PC-9 (cell line): Measurements from ENCODE around the gene SLCO4A1. TPM values are rescaled to one million over a fixed set of nuclear protein-coding genes. Genes with fewer than 3 reads are reported as not detected.

Experiments
- BruUV-seq: library from RNA; stranded (reverse); fragments of 400-500 nt; replicated peaks from 2 replicates; lab custom pipeline; 2021; lab: Mats Ljungman, UMichigan
- CTCF ChIA-PET: fragments of 300-600 bp; sonication (Branson Sonifier 250); formaldehyde crosslinking; loops from one replicate; lab custom pipeline; 2022; ENCODE audit warnings: antibody characterized with exemption; lab: Charles Lee
- POLR2A ChIA-PET: fragments of 300-600 bp; sonication (Branson Sonifier 250); formaldehyde crosslinking; loops from one replicate; lab custom pipeline; 2022; ENCODE audit warnings: antibody characterized with exemption; ENCODE audit not compliant: unreplicated experiment; lab: Charles Lee
- DNase-seq, 2 experiments: peaks; one replicate each; pipeline versions ENCODE4 v3.0.0 to v3.0.0-alpha.2; 2015 to 2022; ENCODE audit warnings: mixed read lengths in 1 of 2
- H2AFZ ChIP-seq: fragments of 200-600 bp; sonication (generic); 2 replicates; pipeline ENCODE4 v1.8.1; 2017; ENCODE audit warnings: antibody characterized with exemption
- H3F3A ChIP-seq: fragments of 200-600 bp; sonication (generic); 2 replicates; pipeline ENCODE4 v1.8.1; 2017; ENCODE audit warnings: antibody characterized with exemption, mild to moderate bottlenecking, low read depth; ENCODE audit not compliant: insufficient read depth
- H3K27ac ChIP-seq: fragments of 200-600 bp; sonication (generic); 2 replicates; pipeline ENCODE4 v1.6.1; 2016; ENCODE audit warnings: mixed run types
- H3K27me3 ChIP-seq: fragments of 200-600 bp; sonication (generic); 2 replicates; pipeline ENCODE4 v1.6.1; 2016; ENCODE audit warnings: low read depth, mixed run types; ENCODE audit not compliant: insufficient read depth
- H3K36me3 ChIP-seq: fragments of 200-600 bp; sonication (generic); 2 replicates; pipeline ENCODE4 v1.6.1; 2016; ENCODE audit warnings: low read depth, mixed run types
- H3K4me1 ChIP-seq: fragments of 200-600 bp; sonication (generic); replicated peaks from 2 replicates; pipeline ENCODE4 v1.6.1; 2016; ENCODE audit warnings: mixed run types; ENCODE audit not compliant: insufficient read depth
- H3K4me2 ChIP-seq: fragments of 200-600 bp; sonication (generic); 2 replicates; pipeline ENCODE4 v1.6.1; 2017; ENCODE audit warnings: mixed run types
- H3K4me3 ChIP-seq: fragments of 200-600 bp; sonication (generic); 2 replicates; pipeline ENCODE4 v1.6.1; 2016; ENCODE audit warnings: mixed run types
- H3K79me2 ChIP-seq: fragments of 200-600 bp; sonication (generic); 2 replicates; pipeline ENCODE4 v1.6.1; 2017; ENCODE audit warnings: low read depth, mixed run types
- H3K9me2 ChIP-seq: fragments of 200-600 bp; sonication (generic); 2 replicates; pipeline ENCODE4 v1.8.1; 2017; ENCODE audit warnings: mild to moderate bottlenecking; ENCODE audit not compliant: insufficient read depth
- H3K9me3 ChIP-seq: fragments of 200-600 bp; sonication (generic); 2 replicates; pipeline ENCODE4 v1.8.1; 2016; ENCODE audit warnings: low read depth; ENCODE audit not compliant: insufficient read depth
- H4K20me1 ChIP-seq: fragments of 200-600 bp; sonication (generic); 2 replicates; pipeline ENCODE4 v1.8.1; 2017; ENCODE audit not compliant: insufficient read depth
- EZH2 ChIP-seq: fragments of 200-600 bp; sonication (generic); IDR thresholded peaks from 2 replicates; pipeline ENCODE4 v1.8.0; 2017; ENCODE audit warnings: antibody characterized with exemption, low read depth
- intact Hi-C: fragments of 100-400 bp; cut with micrococcal nuclease; formaldehyde crosslinking; loops from one replicate; pipeline ENCODE4 v1.10.0; 2022; ENCODE audit not compliant: unreplicated experiment
- total RNA-seq: library from RNA; stranded (reverse); gene quantifications from 2 replicates; pipeline ENCODE4 v1.2.3, GENCODE V29; 2021
- TF ChIP-seq, protein P1 (sequence below): fragments of 200-600 bp; sonication (generic); conservative IDR thresholded peaks from 2 replicates; pipeline ENCODE4 v1.6.1; 2017; ENCODE audit warnings: mixed run types, antibody characterized with exemption, mild to moderate bottlenecking, moderate library complexity

The SLCO4A1 gene
- total RNA-seq, 1 experiment from 2014 or later: 19.3 TPM

DNA sequence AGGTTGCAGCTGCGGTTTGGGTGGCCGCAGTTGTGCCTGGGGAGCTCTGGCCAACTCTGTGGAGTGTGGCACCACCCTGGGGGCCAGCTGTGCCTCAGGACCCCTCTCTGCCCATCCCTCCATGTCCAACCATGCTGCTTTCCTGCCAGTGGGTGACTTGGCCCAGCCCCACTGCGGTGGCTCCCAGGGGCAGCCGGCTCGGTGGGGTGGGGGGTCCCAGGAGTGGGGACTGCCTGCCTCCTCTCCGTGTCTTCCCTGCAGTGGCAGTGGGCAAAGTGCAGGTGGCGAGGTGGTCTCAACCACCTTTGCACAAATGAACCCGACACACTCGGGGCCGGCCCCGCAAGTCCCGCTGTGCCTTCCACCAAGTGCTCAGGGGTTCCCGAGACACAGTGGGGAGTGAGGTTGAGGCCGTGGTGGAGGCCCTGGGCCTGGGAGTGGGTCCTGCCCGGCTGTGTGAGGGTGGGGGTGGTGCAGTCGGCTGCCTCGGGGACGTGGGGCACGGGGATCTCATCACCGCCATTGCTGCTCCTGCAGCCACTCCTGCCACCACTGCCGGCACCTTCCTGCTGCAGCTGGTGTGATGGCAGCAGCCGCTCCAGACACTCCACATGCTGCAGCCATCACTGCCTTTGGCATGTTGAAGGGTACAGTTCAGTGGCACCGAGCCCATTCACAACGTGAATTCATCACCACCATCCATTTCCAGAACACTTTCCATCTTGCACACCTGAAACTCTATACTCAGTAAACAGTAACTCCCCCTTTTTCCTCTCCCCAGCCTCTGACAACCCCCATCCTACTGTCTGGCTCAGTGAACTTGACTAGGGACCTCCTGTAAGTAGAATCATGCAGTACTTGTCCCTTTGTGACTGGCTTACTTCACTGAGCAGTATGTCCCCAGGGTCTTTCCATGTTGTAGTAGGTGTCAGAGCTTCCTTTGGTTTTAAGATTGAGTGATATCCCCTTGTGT is 10.7 kb upstream of the SLCO4A1 start:
- Histone ChIP-seq H2AFZ (no peak overlapping the region), H3K27me3 (no peaks in the 10 kb centered on the region), H3K27ac (no peak overlapping the region), H3K36me3 (no peaks in the 10 kb centered on the region), H3K9me2 (no peaks in the 10 kb centered on the region), H4K20me1 (no peaks in the 10 kb centered on the region), H3K4me2 (no peak overlapping the region), H3K9me3 (no peaks in the 10 kb centered on the region), H3K4me3 (no peak overlapping the region), H3F3A (peaks cover 33% of the 10 kb centered on the region), H3K79me2 (no peaks in the 10 kb centered on the region), H3K4me1 (peaks cover 53% of the 10 kb centered on the region)
- TF ChIP-seq, protein P1, sequence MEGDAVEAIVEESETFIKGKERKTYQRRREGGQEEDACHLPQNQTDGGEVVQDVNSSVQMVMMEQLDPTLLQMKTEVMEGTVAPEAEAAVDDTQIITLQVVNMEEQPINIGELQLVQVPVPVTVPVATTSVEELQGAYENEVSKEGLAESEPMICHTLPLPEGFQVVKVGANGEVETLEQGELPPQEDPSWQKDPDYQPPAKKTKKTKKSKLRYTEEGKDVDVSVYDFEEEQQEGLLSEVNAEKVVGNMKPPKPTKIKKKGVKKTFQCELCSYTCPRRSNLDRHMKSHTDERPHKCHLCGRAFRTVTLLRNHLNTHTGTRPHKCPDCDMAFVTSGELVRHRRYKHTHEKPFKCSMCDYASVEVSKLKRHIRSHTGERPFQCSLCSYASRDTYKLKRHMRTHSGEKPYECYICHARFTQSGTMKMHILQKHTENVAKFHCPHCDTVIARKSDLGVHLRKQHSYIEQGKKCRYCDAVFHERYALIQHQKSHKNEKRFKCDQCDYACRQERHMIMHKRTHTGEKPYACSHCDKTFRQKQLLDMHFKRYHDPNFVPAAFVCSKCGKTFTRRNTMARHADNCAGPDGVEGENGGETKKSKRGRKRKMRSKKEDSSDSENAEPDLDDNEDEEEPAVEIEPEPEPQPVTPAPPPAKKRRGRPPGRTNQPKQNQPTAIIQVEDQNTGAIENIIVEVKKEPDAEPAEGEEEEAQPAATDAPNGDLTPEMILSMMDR: no peak
- TF ChIP-seq EZH2: no peak
- BruUV-seq: no TSS peak
- POLR2A ChIA-PET: no interaction called here
- intact Hi-C loops: no loop called here
- CTCF ChIA-PET: no interaction called here
- DNase-seq: no peak

DNA sequence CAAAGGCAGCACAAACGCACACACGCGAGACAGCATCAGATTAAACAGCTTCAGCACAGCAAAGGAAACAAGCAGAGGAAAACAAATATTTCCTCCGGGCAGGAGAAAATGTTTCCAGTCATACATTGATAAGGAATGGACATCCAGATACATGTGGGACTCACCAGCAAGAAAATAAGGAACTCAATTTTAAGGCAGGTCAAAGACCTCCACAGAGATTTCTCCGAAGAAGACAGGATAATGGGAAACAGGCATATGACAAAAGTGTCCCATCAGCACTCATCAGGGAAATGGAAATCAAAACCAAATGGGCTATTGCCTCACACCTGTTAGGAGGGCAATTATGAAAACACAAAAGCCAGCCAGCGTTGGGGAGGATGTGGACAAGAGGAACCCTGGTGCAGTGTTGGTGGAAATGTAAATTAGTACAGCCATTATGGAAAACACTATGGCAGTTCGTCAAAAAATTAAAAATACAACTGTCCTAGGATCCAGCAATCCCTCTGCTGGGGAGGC is 9.7 kb upstream of the SLCO4A1 start:
- ChIA-PET CTCF (no interaction called here), POLR2A (no interaction called here)
- Histone ChIP-seq H3K79me2 (no peaks in the 10 kb centered on the region), H4K20me1 (no peaks in the 10 kb centered on the region), H3K4me2 (no peak overlapping the region), H3K27ac (no peak overlapping the region), H3K4me3 (no peak overlapping the region), H3K36me3 (no peaks in the 10 kb centered on the region), H2AFZ (no peak overlapping the region), H3K9me3 (no peaks in the 10 kb centered on the region), H3K4me1 (peaks cover 43% of the 10 kb centered on the region), H3F3A (peaks cover 31% of the 10 kb centered on the region), H3K9me2 (no peaks in the 10 kb centered on the region), H3K27me3 (no peaks in the 10 kb centered on the region)
- no TSS peak for BruUV-seq
- TF ChIP-seq, protein P1: no peak
- no peak for TF ChIP-seq EZH2
- no peak for DNase-seq
- intact Hi-C loops: no loop called here

DNA sequence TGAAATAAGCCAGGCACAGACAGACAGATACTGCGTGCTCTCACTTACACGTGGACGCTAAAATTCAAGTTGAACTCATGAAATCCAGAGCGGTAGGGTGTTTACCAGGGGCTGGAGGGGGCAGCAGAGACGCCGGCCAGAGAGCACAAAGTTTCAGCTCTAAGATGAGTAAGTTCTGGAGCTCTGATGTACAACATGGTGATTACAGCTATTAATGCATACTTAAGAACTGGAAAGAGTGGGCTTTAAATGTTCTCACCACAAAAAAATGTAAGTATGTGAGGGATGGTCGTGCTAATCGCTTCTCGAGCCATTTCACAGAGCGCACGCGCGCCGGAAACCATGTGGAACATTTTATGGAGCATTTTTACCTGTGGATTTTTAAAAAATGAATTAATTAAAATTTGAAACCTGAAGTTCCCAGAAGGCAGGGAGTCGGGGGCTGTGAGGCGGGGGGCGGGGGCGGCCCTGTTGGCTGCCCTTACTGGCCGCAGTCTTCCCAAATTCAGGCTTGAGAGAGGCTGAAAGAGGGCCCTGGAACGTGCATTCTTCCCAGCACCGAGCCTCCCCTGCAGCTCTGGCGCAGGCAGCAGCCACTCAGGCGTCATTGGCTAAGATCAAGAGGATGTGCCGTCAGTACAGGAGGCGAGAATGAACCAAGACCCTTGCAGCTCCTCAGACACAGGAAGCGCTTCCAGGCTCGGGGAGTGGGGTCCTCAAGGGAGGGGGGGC is 8.5 kb upstream of the SLCO4A1 start:
- H3K79me2 ChIP-seq: no peaks in the 10 kb centered on the region
- TF ChIP-seq, protein P1: no peak
- TF ChIP-seq EZH2: no peak
- no peaks in the 10 kb centered on the region for H3K9me2 ChIP-seq
- H3K4me2 ChIP-seq: no peak overlapping the region
- H3K4me1 ChIP-seq: peaks cover 32% of the 10 kb centered on the region
- CTCF ChIA-PET: no interaction called here
- no peaks in the 10 kb centered on the region for H4K20me1 ChIP-seq
- POLR2A ChIA-PET: no interaction called here
- peaks cover 22% of the 10 kb centered on the region for H3F3A ChIP-seq
- H3K9me3 ChIP-seq: no peaks in the 10 kb centered on the region
- no peaks in the 10 kb centered on the region for H3K36me3 ChIP-seq
- no peak overlapping the region for H3K27ac ChIP-seq
- no peaks in the 10 kb centered on the region for H3K27me3 ChIP-seq
- no peak overlapping the region for H3K4me3 ChIP-seq
- BruUV-seq: no TSS peak
- no peak for DNase-seq
- H2AFZ ChIP-seq: no peak overlapping the region
- intact Hi-C loops: no loop called here
